Raji (cell line): ENCODE results near the gene REG4.

ENCODE experiments used
- POLR2A ChIP-seq: IDR thresholded peaks from 2 replicates; pipeline ENCODE4 v1.6.1; 2011; ENCODE audit warnings: low read depth, low read length, control low read depth; ENCODE audit not compliant: insufficient read depth

Gene REG4

DNA sequence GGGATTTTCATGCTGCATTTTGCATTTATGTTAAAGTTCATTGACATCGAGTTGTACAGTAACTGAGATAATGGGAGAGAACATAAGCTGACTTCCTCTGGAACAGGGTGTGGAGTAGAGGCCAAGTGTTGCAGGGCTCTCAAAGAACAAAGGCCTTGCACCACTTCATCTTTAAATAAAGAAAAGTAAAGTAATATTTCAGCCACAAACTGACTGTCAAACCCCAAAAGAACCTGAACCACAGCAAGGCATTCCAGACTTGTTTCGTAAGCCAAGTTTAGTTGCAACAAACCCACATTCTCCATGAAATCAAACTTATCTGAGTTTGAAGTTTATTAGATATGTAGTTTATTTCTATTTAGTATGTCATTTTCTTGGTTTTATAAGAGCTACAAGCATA, 23.5 kb downstream of the REG4 start:
- no peak for TF ChIP-seq POLR2A

DNA sequence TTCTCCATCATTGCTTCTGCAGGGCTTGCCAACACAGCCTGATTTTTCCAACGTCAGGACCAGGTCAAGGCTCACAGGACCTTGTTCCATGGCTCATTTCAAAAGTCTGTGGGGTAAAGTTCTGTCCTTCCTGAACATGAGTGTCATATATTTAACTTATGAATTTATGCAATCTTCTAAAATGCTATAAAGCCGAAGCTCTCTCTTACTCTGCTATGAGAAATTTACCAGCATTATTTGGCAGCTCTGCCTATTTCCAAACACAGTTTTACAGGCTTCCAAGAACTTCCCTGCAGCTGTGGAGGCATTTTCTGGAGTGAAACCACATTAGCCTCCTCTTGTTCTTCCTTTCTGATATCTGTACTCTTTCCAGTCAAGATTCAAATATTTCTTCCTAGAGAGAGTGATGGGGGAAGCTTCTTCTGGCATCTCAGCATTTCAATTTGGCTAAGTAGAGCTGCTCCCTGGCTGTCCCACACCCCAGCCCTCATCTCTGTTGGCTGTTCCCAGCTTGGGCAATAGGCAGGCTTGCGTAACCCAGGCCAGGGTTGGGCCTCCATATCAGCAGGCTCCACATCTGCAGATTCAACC, 27.0 kb downstream of the REG4 start:
- TF ChIP-seq POLR2A = no peak

DNA sequence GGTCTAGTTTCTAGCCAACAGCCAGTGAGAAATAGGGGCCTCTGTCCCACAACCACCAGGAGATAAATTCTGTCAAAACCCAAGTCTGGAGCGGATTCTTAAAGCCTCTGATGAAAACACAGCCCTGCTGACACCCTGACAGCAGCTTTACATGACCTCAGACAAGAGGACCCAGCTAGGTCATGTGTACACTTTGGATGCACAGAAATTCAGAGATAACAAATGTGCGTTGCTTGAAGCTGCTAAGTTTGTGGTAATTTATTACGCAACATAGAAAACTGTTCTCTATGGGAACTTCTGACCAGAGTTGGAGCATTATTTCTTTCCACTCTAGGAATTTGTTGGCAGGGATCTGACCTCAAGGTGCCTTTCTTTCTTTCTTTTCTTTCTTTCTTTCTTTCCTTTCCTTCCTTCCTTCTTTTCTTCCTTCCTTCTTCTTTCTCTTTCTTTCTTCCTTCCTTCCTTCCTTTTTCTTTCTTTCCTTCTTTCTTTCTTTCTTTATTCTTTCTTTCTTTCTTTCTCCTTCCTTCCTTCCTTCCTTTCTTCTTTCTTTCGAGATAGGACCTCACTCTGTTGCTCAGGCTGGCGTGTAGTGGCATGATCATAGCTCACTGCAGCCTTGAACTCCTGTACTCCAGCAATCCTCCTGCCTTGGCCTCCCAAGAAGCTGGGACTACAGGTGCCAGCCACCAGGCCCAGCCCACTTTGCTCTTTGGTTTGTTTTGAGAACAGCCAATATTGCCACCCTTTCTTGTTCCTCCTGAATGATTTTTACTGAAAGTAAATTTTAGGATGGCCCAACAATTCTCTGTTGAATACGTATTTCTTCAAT, 27.7 kb downstream of the REG4 start:
- no peak for TF ChIP-seq POLR2A

DNA sequence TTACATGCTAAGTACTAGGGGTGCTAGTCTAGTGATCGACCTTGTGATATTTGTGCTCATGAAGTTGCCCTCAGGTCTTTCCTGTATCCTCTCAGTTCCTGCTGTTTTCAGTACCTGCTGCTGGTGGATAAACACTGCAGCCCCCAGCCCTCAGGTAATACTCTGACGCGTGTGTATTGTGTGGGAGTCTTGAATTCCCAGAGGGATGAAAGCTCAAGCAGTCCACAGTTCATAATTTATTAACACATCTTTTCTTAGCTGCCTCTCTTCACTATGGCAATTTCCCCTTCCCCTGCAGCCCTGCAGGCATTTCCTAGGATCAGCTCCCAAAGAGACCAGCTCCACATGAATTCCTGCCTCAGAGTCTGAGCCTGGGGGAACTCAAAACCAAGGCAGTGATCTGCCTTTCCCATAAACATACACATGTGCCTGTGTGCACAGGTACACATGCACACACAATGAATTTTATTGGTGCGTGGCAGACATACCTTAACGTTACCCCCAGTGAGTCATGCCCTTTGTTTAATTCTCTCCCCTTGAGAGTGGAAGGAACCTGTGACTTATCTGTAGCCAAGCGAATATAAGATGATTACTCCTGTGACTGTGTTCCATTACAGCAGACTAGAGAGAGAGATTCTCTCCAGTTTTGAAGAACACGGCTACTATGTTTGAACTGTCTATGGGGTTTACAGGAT, 28.5 kb downstream of the REG4 start:
- TF ChIP-seq POLR2A = no peak

DNA sequence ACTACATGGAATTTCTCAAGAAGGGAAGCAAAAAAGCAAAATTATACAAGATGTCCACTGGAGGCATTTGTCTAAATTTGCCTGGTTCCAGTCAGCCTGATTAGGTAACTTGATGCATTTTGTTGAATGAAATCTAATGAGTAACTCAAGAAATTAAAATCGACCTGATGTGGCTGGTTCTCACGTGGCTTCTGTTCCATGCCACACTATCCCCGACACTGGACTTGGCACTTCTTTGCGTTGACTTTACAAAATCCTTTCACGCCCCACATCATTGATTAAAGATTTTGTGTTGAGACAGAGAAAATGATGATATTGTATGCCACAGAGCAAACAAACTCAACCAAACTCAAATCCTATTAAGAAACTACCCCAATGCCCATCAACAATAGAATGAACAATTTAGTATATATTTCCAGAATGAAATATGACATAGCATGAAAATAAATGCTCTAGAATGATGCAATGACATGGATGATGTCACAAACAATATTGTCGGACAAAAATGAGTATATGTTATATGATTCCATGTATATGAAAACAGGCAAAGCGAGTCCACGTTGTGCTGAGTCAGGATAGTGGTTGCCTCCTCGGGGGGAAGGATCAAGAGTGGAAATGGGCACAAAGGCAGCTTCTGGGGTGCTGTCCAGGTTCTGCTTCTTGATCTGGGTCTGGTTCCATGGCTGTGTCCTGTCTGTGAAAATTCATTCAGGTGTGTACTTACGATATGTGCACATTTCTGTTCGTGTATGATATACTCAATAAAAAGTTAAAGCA, 29.6 kb downstream of the REG4 start:
- no peak for TF ChIP-seq POLR2A

DNA sequence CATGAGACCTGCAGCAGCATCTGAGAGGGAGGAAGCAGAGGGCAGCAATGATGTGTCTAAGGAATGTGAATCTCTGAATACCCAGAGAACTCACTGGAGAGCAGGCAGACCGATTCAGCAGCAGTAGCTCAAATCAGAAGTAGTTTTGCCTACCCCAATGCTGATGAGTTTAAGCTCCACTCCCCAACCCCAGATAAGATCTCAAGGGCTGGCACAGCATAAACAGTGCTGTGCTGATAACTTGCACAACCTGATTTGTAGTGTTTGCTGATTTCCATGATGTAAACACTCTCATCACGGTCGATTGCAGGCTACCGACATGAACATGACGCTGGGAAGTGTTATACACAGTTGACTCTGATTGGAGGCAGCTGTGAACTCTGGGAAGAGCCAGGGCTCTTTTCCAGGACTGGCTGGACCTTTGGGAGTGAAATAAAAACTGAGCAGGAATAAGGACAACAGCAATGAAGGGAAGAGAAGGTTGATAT, 31.3 kb downstream of the REG4 start:
- no peak for TF ChIP-seq POLR2A

DNA sequence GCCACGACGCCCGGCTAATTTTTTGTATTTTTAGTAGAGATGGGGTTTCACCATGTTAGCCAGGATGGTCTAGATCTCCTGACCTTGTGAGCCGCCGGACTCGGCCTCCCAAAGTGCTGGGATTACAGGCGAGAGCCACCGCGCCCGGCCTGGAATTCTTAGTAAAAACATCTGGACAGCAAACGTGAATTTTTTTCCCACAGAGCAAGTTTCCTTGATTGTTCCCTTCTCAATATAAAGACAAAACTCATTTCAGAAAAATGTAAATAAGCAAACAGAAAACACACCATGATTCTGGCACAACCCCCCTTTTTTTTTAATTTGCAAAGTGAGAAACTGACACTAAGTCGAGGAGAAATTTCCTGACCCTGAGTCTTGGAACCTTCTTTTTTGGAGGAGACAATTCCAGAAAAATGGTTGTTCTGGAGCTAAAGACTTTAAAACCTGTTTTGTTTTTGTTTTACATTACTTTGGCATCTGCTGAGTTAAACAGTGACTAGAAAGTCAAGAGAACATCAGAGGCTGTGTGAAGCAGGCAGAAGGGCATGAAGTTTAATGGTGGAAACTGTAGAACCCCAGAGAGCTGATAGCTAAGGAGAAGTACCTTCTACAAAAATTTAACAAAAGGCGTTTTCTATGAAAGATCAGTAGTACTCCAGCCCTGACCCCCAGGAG, 32.2 kb downstream of the REG4 start:
- no peak for TF ChIP-seq POLR2A

DNA sequence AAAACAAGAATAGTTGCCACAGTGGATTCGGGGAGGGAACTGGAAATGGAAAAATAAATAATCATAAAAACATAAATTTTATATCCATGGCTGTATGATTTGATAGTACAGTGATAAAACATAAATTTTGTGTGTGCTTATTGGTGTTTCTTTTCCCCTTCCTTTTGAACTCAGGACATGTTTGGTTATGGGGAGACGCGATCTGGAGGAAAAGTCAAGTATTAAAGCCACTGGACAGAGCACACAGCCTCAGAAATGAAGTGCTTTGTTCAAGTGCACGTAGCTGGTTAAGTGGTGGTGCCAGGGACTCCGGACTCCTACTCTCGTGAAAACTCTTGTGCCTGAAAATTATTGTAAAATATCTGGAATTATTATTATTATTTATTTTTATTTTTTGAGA, 32.9 kb downstream of the REG4 start:
- no peak for TF ChIP-seq POLR2A

DNA sequence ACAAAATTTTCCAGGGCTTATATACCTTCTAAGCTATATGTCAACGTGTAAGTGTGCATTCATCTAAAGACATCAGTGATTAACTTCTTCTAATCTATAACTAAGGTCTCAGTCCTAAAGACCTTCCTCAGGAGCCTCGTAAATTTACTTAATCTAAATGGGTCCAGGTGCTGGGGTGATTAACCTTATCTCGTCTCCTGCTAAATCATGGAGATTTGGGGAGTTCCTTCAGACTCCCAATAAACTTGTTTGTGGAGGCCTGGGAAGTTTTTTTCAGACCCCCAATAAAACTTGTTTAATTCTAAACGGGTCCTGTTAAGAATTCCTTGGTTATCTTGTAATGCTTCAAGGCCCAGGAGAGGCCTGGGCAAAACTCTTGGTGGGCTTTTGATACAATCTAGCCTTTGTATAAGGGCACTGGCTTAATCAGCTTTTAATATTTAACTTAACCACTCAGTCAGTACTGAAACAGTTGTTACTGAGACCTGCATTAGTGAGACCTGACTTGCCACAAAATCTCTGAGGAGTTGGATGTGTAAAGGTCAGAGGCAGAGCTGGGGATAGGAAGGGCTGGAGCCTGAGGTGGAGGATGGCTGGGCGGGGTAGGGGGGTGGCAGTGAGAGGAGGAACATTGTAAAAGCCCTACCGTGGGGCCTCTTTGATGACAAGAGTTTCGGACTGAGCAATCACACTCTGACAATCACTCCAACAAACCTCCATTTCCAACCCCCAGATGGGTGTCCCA, 36.3 kb downstream of the REG4 start:
- TF ChIP-seq POLR2A = no peak

DNA sequence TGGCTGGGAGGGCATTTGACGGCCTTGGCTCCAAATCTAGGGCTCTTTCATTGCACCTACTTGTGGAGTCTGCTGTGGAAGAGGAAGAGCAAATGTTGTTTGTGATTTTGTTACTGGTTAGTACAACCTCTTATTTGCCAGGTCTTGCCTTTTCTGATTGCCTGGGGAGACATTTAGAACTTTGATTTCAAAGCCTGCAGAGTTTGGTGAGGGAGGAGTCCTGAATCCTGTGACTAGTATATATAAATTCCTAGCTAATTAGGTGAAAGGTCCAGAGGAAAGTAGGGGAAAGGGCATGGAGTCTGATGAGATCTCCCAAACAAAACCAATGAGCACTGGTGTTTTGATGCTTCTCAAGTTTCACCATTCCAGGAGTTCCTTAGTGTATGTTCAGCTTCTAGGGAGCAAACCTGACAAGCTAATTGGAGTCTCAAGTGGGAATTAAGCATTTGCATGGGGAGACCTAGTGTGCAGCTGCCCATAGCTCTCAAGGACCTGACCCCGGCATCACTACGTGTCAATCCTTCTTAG, 37.5 kb downstream of the REG4 start:
- no peak for TF ChIP-seq POLR2A

DNA sequence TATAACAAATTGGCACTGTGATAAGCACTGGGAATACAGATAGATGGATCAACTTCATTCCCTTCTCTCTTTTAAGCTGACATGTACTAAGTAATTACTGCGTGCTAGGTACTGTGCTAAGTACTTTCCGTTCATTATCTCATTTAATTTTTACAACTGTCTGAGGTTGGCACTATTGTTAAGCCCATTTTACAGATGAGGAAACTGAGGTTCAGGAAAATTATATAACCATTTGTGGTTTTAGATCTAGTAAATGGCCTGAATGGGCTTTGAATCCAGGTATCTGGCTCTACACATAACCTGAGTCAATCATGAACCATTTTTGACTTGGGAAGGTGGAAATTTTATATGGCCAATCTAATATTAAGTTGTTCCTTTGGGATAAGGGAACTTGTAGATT, 39.0 kb downstream of the REG4 start:
- TF ChIP-seq POLR2A = no peak

DNA sequence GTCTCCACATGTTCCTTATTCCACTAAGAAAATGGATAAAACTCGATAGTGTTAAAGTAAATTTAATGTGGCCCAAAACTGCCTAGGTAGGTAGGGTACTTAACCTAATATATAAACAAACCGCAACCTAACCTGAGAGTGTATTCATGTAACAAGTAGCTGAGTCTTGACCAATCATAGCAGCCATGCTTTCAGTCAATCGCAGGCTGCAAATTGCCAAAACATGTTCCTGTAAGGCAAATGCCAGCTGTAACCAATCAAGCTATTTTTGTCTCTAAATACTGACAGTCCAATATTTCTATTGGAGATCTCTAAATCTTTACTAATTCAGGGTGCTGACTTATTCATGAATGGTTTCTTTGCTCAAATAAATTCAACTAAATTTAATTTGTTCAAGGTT, 39.5 kb downstream of the REG4 start:
- TF ChIP-seq POLR2A = no peak

DNA sequence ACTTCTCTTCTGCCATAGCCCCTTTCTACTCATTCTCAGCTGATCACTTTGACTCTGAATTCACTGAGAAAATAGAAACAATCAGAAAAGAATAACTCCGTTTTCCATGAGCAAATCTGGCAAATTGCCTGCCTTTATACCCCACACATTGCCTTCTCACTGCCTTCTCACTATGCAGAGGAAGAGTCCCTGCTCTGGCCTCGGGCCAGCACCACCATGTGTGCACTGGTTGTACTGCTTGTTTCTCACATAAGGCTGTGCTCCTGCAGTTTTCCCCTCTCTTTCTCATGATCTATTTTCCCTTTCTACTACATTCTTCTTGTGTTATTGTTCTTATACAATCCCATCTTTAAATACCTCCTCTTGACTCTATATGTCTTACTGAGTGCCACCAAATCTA, 40.2 kb downstream of the REG4 start:
- no peak for TF ChIP-seq POLR2A

DNA sequence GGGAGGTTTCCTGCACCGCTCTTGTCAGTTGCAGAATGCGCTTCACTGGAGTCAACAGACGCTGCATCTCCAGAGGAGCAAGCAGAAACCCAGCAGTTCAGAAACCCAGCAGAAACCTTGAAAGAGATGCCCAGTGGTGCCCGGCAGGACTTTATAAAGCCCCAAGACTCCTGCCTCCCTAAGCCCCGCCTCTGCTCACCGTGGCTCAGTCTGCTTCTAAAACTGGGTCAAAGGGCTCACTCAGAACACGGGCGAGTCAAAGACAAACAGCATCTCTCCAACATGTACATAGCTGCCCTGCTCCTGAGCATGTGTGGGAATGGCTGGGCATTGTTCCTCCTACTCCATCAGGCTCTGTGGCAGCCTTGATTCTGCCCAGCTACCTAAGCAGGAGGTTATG, 42.5 kb downstream of the REG4 start, which contains the start of gene HMGCS2:
TSS of gene HMGCS2 (minus strand) at position 128 of the 400 bp plus-strand sequence. CDS start at position 67, 61 bp downstream.
- TF ChIP-seq POLR2A = no peak
